PC-9 (cell line): Measurements from ENCODE around the gene CLSTN1.

Experiments
- EZH2 ChIP-seq: fragments of 200-600 bp; sonication (generic); IDR thresholded peaks from 2 replicates; pipeline ENCODE4 v1.8.0; 2017; ENCODE audit warnings: antibody characterized with exemption, low read depth
- TF ChIP-seq, protein P1 (sequence below): fragments of 200-600 bp; sonication (generic); conservative IDR thresholded peaks from 2 replicates; pipeline ENCODE4 v1.6.1; 2017; ENCODE audit warnings: mixed run types, antibody characterized with exemption, mild to moderate bottlenecking, moderate library complexity

DNA sequence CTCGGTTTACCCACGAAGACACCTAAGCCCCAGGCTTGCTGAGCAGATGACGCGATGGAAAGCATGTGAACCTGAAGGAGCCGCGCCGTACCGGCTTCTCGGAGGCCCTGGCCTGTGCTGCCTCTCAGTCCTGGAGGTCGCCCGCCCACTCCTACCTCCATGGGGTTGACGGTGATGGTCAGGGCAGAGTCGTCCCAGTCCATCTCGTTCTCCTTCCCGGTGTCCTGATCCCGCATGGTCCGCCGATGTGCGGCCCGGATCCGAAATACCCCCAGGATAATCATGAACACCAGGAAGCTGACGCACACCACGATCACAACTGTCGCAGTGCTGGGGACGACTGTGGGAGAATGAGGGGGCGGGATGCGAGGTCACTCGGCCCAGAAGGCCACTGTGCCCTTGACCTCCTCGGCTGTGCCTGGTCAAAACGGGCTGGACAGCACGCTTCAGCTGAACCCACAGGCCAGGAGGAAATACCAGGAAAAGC, 92.7 kb downstream of the CLSTN1 start:
- TF ChIP-seq, protein P1, sequence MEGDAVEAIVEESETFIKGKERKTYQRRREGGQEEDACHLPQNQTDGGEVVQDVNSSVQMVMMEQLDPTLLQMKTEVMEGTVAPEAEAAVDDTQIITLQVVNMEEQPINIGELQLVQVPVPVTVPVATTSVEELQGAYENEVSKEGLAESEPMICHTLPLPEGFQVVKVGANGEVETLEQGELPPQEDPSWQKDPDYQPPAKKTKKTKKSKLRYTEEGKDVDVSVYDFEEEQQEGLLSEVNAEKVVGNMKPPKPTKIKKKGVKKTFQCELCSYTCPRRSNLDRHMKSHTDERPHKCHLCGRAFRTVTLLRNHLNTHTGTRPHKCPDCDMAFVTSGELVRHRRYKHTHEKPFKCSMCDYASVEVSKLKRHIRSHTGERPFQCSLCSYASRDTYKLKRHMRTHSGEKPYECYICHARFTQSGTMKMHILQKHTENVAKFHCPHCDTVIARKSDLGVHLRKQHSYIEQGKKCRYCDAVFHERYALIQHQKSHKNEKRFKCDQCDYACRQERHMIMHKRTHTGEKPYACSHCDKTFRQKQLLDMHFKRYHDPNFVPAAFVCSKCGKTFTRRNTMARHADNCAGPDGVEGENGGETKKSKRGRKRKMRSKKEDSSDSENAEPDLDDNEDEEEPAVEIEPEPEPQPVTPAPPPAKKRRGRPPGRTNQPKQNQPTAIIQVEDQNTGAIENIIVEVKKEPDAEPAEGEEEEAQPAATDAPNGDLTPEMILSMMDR: no peak
- TF ChIP-seq EZH2: no peak
